ENCODE data around the gene MOBP. TPM values are rescaled to one million over a fixed set of nuclear protein-coding genes. Genes with fewer than 3 reads are reported as not detected.

MOBP gene
- total and polyA plus RNA-seq, 4 donors = 0.03 to 0.23 TPM; not detected in 2

GRCh38 chr3:39550354-39551051, 83.0 kb downstream of the MOBP start:
- Histone ChIP-seq H3K4me1 (ENCODE audit: control insufficient read depth in 1 of 2, insufficient read depth in 2 of 2, low read length in 2 of 2) (no peaks in the 10 kb centered on the region), H3K36me3 (ENCODE audit: control insufficient read depth in 1 of 2, insufficient read depth in 2 of 2, low read length in 1 of 2) (no peaks in the 10 kb centered on the region), H3K4me3 (ENCODE audit: low read length in 2 of 2) (no peak overlapping the region), H3K27me3 (ENCODE audit: control insufficient read depth in 1 of 2, insufficient read depth in 2 of 2, low read length in 1 of 2) (no peaks in the 10 kb centered on the region), H3K9me3 (ENCODE audit: control insufficient read depth, low read length) (no peaks in the 10 kb centered on the region), H3K27ac (ENCODE audit: low read depth in 1 of 2, low read length in 2 of 2) (no peak overlapping the region)
- no peak for ATAC-seq (ENCODE audit: low FRiP score)
- intact Hi-C loops (cut with DNase I) = no loop called here
- WGBS, 2 donors = 76 to 83% methylated on average over 8 of the region's 8 CpGs
- no peak for DNase-seq

Other genes with a start within 250 kb of the MOBP start
- 1 to 10 TPM in 1 of 2 donors, under 1 TPM in 1; 0.94 to 6.5 TPM for gene CX3CR1, start 187.6 kb upstream of the MOBP start, total RNA-seq
- under 1 TPM; 0.18 to 0.50 TPM for gene CX3CR1, start 187.6 kb upstream of the MOBP start, polyA plus RNA-seq
- gene CCR8, start 138.0 kb upstream of the MOBP start, total RNA-seq = not detected
- gene CCR8, start 138.0 kb upstream of the MOBP start, polyA plus RNA-seq = not detected
- 10 to 100 TPM; 18.0 to 18.6 TPM for gene SLC25A38, start 84.3 kb upstream of the MOBP start, total RNA-seq
- gene SLC25A38, start 84.3 kb upstream of the MOBP start, polyA plus RNA-seq = 10 to 100 TPM; 25.7 to 31.2 TPM
- gene RPSA, start 61.0 kb upstream of the MOBP start, total RNA-seq = 100 to 1,000 TPM; 479 to 672 TPM
- gene RPSA, start 61.0 kb upstream of the MOBP start, polyA plus RNA-seq = 1,000 to 10,000 TPM; 1,232 to 1,557 TPM

Data from aorta (tissue), 5 donors.